BJ (cell line): ENCODE results near the gene MRPL38. TPM values are rescaled to one million over a fixed set of nuclear protein-coding genes. Genes with fewer than 3 reads are reported as not detected.

ENCODE experiments used
- CTCF ChIA-PET: fragments of 350-600 bp; formaldehyde crosslinking; extraction: SDS; loops from one replicate; lab custom pipeline; 2021; ENCODE audit warnings: antibody characterized with exemption, inconsistent platforms; lab: Yijun Ruan, JAX
- POLR2A ChIA-PET: fragments of 300-600 bp; sonication (Branson Sonifier 250); formaldehyde crosslinking; extraction: SDS; loops from one replicate; lab custom pipeline; 2021; ENCODE audit warnings: antibody characterized with exemption; lab: Charles Lee
- DNase-seq: peaks from one replicate; pipeline ENCODE4 v3.0.0-alpha.2; 2011; ENCODE audit warnings: low read depth
- H3K27me3 ChIP-seq: 2 replicates; pipeline ENCODE4 v1.6.0; 2011; ENCODE audit warnings: low read length; ENCODE audit not compliant: control insufficient read depth, insufficient read depth
- H3K36me3 ChIP-seq: 2 replicates; pipeline ENCODE4 v1.5.1; 2011; ENCODE audit warnings: low read length; ENCODE audit not compliant: control insufficient read depth, insufficient read depth
- H3K4me3 ChIP-seq: 2 replicates; pipeline ENCODE4 v1.5.1; 2011; ENCODE audit warnings: low read depth, mild to moderate bottlenecking, control low read depth, low read length
- CTCF ChIP-seq: IDR thresholded peaks from 2 replicates; pipeline ENCODE4 v1.5.1; 2011; ENCODE audit warnings: low read depth, mild to moderate bottlenecking, control low read depth, inconsistent platforms, low read length, moderate library complexity; ENCODE audit not compliant: insufficient read depth
- polyA plus RNA-seq: library from polyadenylated mRNA; depleted of rRNA; stranded (reverse); fragments of >200 nt; gene quantifications from 2 replicates; pipeline ENCODE4 v1.2.3, GENCODE V29; 2011

The MRPL38 gene
- polyA plus RNA-seq, 1 experiment = 60.9 TPM

GRCh38 chr17:75920045-75920560 is 15.4 kb upstream of the MRPL38 start:
- Histone ChIP-seq H3K4me3 (no peak overlapping the region), H3K36me3 (no peaks in the 10 kb centered on the region; the same call in none of the 2 replicates), H3K27me3 (no peaks in the 10 kb centered on the region)
- ChIA-PET CTCF (interaction anchor here (0.8 to 1.3 kb wide), 2 partner anchors 15 to 85 kb away, joined by 3 to 4 read pairs; partner anchors contain the start of gene MRPL38), POLR2A (no interaction called here)
- no peak for DNase-seq
- TF ChIP-seq CTCF = no peak

DNA sequence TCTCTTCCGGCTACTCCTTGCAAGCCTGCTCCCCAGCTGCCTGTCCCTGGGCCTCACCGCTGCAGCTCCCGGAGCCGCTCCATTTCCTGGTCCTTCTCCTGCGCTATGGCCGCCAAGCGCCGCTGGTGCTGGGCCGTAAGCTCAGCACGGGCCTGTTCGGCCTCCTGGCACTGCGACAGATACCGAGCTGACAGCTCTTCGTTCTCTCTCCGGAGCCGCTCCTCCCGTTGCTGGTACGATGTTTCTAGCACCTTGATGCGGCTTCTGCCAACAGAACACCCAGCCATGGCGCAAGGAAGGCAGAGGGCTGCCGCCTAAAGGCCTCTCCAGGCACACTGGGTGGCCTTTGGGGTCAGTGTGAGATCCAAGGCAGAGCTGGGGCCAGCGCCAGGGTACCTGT is 14.9 kb upstream of the MRPL38 start:
- no peak for DNase-seq
- no peaks in the 10 kb centered on the region; the same call in none of the 2 replicates for H3K36me3 ChIP-seq
- no peaks in the 10 kb centered on the region for H3K27me3 ChIP-seq
- TF ChIP-seq CTCF = no peak
- POLR2A ChIA-PET = interaction anchor here (0.5 kb wide), 1 partner anchor 10 kb away, joined by 3 read pairs; no protein-coding TSS in a partner anchor
- CTCF ChIA-PET = interaction anchor here (0.8 to 1.3 kb wide), 2 partner anchors 15 to 85 kb away, joined by 3 to 4 read pairs; partner anchors contain the start of gene MRPL38
- H3K4me3 ChIP-seq = no peak overlapping the region

DNA sequence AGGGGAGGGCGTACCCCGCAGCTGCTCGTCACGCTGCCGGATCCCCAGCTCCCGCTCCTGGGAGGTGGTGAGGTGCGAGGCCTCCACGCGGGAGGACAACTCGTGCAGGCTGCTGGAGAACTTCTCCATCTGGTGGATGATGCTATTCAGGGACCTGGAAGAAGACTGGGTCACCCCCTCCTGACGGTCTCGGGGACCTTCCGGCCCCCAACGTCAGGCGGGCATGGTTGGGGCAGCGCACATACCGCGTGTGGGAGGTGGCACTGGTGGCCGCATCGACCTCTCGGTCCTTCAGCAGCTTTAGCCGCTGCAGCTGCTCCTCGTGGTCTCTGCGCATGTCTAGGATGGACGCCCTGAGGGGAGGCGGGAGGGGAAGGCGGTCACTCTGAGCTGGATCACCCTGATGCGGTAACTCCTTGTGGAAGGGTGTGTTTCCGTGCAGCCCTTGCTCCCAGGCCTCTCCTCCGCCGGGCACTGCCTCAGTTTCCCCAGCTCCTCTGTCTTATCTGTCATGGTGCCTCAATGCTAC is 13.3 kb upstream of the MRPL38 start:
- DNase-seq = no peak
- Histone ChIP-seq H3K27me3 (no peaks in the 10 kb centered on the region), H3K4me3 (no peak overlapping the region), H3K36me3 (peaks cover 2% of the 10 kb centered on the region; the same call in 1 of the 2 replicates)
- no peak for TF ChIP-seq CTCF
- ChIA-PET CTCF (interaction anchor here (0.7 to 2.7 kb wide), 4 partner anchors 9 to 96 kb away, joined by 3 to 11 read pairs (median 4); no protein-coding TSS in a partner anchor), POLR2A (no interaction called here)

- TF ChIP-seq CTCF = no peak
- H3K4me3 ChIP-seq = no peak overlapping the region
- DNase-seq = no peak
- no peaks in the 10 kb centered on the region for H3K27me3 ChIP-seq
- POLR2A ChIA-PET = no interaction called here
- CTCF ChIA-PET = interaction anchor here (0.9 to 2.7 kb wide), 4 partner anchors 9 to 90 kb away, joined by 3 to 11 read pairs (median 6); partner anchors contain the start of gene MRPL38
- peaks cover 2% of the 10 kb centered on the region; the same call in 1 of the 2 replicates for H3K36me3 ChIP-seq
Observed at GRCh38 chr17:75917141-75917916, 12.6 kb upstream of the MRPL38 start.

- ChIA-PET POLR2A (no interaction called here), CTCF (interaction anchor here (0.9 kb wide), 1 partner anchor 11 kb away, joined by 4 read pairs; the partner anchor contains the start of gene MRPL38)
- Histone ChIP-seq H3K27me3 (no peaks in the 10 kb centered on the region), H3K36me3 (peaks cover 3% of the 10 kb centered on the region; the same call in 1 of the 2 replicates), H3K4me3 (no peak overlapping the region)
- TF ChIP-seq CTCF = no peak
- DNase-seq = no peak
Observed at GRCh38 chr17:75915268-75915667, 10.6 kb upstream of the MRPL38 start.
